Lower leg skin (tissue), 3 donors: ENCODE measurements around the gene CACNB2.

ENCODE experiments used
- POLR2A ChIP-seq, 2 donors: fragments of 450-650 bp; IDR thresholded peaks; one replicate each; pipeline ENCODE4 v1.6.1; 2016 to 2017; ENCODE audit warnings: antibody characterized with exemption in 2 of 2, mild to moderate bottlenecking in 1 of 2, moderate library complexity in 1 of 2
- TF ChIP-seq, protein P1 (sequence below), 3 donors: fragments of 450-650 bp; IDR thresholded peaks; one replicate each; pipeline ENCODE4 v1.5.1; 2016; ENCODE audit warnings: antibody characterized with exemption in 3 of 3, mild to moderate bottlenecking in 3 of 3, moderate library complexity in 2 of 3

DNA sequence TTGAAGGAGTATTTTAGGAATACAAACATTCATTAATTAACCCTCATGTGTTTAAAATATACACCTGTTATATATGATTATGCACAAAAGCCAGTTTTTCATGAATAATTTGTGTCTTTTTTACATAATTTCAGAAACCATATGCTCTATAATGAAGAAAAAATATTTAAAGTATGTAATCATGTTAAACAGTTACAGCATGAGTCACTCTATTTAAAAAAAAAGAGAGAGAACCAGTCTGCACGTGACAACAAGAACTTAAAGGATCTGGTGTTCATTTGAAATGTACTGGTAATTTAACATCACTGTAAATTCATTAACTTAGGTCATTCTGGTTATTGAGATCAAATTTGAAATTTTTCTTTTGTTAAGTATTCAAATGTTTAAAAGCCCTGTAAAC, 228.5 kb downstream of the CACNB2 start:
- TF ChIP-seq, protein P1, sequence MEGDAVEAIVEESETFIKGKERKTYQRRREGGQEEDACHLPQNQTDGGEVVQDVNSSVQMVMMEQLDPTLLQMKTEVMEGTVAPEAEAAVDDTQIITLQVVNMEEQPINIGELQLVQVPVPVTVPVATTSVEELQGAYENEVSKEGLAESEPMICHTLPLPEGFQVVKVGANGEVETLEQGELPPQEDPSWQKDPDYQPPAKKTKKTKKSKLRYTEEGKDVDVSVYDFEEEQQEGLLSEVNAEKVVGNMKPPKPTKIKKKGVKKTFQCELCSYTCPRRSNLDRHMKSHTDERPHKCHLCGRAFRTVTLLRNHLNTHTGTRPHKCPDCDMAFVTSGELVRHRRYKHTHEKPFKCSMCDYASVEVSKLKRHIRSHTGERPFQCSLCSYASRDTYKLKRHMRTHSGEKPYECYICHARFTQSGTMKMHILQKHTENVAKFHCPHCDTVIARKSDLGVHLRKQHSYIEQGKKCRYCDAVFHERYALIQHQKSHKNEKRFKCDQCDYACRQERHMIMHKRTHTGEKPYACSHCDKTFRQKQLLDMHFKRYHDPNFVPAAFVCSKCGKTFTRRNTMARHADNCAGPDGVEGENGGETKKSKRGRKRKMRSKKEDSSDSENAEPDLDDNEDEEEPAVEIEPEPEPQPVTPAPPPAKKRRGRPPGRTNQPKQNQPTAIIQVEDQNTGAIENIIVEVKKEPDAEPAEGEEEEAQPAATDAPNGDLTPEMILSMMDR (IDR thresholded peaks at IDR 0.05) = no peak
- TF ChIP-seq POLR2A (IDR thresholded peaks at IDR 0.05) = no peak
